GM12872 (cell line): ENCODE measurements around the gene CEBPB.

Source experiments
- CTCF ChIP-seq: IDR thresholded peaks from 3 replicates; pipeline ENCODE4 v1.5.1; 2011; ENCODE audit warnings: low read depth, mild to moderate bottlenecking, low read length, moderate library complexity; ENCODE audit not compliant: insufficient read depth

Gene CEBPB

GRCh38 chr20:50207026-50207425, 16.4 kb downstream of the CEBPB start:
- no peak for TF ChIP-seq CTCF

- TF ChIP-seq CTCF: no peak
Observed at GRCh38 chr20:50208085-50208491, 17.5 kb downstream of the CEBPB start.

DNA sequence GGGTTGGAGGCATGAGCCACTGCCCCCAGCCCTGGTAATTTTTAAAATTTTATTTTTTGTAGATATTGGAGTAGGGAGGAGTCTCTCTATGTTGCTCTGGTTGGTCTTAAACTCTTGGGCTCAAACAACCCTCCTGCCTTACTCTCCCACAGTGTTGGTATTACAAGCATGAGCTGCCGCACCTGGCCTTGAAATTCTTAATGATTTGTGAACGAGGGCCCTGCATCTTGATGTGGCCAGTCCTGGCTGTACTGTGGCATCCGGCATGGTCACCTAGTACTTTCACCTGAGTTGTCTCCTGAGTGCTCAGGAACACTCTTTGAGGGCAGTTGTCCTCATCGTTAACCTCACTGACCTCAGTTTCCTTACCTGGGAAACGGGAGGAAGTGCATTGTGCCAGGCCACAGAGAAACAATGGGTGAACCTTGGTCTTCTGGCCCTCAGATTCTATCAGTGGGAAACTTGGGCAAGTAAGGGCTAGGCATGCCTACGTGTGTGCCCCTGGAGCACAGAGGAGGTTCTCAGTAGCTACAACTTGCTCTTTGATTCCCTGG, 19.5 kb downstream of the CEBPB start:
- no peak for TF ChIP-seq CTCF

DNA sequence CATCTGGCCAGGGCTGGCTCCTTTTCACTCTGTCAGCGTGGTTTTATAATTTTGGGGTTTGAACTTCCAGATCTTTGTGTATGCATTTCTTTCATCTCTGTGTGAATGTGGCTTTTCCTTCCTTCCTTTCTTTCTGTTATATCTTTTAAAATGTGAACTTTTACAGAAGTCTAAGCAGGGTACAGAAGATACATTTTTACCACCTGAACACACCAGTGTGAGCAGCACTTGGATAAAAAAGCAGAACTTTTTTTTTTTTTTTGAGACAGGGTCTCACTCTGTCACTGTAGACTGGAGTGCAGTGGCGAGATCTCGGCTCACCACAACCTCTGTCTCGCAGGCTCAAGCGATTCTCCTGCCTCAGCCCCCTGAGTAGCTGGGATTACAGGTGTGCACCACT, 20.5 kb downstream of the CEBPB start:
- no peak for TF ChIP-seq CTCF

DNA sequence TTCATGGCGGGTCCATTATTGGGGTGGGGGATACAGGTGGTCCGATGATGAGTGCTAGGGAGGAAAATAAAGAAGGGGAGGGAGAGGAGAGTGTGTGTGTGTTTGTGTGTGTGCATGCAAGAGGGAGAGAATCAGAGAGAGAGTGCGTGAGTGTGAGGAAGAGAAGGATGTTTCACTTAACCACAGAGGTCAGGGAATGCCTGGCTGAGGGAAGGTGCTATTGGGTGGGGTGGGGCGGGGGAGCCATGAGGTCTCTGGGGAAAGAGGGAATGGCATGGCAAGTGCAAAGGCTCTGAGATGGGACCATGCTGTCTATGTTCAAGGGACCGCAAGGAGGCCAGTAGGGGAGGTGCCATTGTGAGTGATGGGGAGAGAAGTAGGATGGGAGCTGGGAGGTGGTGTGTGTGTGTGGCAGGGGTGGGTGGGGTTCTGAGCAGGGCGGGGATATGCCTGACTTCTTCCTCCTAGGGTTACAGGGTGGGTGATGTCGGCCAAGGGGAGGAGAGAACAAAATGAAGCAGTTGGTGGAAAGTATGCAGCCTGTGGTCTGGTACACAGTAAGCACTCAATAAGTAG, 23.0 kb downstream of the CEBPB start:
- TF ChIP-seq CTCF: no peak

- no peak for TF ChIP-seq CTCF
Observed at GRCh38 chr20:50214226-50215024, 23.8 kb downstream of the CEBPB start.

DNA sequence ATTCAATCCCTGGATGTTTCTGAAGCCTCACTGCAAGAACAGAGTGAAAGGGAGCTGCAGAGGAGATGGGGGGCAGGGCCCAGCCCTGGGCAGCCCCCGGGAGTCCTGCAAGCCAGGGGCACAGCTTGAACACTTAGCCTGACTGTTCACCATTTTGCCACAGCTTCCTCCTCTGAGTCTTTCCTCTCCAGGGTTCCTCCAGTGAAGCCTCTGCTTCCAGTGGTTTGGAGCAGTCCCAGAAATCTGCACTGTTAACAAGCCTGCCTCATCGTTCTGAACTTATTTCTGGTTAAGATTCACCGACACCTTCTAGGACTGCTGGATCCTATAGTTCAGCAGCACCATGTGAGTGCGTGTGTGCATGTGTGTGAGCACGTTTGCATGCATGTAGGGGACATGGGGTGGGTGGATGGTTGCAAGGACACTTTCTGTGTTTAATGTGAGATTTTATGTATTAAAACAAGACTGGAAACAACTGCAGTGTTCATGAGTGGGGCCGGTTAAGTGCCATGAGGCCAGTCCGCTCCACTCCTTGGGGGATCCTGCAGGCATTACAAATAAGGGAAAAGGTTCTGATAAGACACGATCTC, 24.6 kb downstream of the CEBPB start:
- TF ChIP-seq CTCF: no peak
